ENCODE results near the gene CERS6. TPM values are rescaled to one million over a fixed set of nuclear protein-coding genes. Genes with fewer than 3 reads are reported as not detected.

The CERS6 gene
- total RNA-seq, 1 experiment from 2014 or later, result 17.3 TPM

DNA sequence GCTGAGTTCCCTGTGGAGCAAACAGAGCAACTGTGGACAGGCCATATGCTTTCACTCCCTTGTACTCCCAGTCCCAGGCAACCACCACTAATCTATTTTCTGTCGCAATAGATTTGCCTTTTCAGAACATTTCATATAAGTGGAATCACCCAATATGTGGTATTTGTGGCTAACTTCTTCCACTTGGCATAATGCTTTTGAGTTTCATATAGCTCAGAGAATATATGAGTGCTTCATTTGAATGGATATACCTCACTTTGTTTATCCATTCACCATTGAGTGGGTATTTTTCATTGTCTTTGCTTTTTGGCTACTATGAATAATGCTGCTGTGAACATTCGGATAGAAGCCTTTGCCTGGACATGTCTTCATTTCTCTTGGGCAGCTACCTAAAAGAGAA, 151.9 kb downstream of the CERS6 start (continued):
- TF ChIP-seq NFE2L1 (CRISPR knock-in tag; IDR thresholded peaks at IDR 0.05) (no peak), SP1 (CRISPR knock-in tag; conservative IDR thresholded peaks at IDR 0.05) (no peak)

DNA sequence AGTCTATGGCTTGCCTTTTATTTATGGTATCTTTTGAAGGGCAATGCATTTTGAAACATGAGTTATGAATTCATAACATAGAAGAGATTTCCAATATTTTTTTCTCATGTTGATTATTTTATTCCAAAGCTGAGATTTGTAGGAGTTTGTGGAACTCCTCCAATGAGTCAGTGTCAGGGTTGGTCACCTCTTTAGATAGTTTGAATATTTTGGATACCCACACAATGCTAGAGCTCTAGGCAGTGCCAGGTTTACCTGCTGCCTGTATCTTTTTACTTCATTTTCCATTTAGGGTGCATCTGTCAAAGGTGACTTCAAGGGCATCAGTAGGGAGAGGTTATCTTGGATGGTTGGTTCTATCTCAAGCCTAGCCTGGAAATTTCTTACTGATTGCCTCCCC, 152.7 kb downstream of the CERS6 start:
- peaks cover 35% of the 10 kb centered on the region for H3K36me3 Mint-ChIP-seq
- no peak overlapping the region for H3K4me3 Mint-ChIP-seq
- no peak overlapping the region for H3K27ac Mint-ChIP-seq
- H3K27me3 Mint-ChIP-seq (ENCODE audit: low read depth), result no peaks in the 10 kb centered on the region; the same call in 1 of the 2 replicates
- CTCF ChIA-PET, result no interaction called here
- TF ChIP-seq ZNF423 (CRISPR knock-in tag; IDR thresholded peaks at IDR 0.05), result no peak
- TF ChIP-seq GABPB1 (CRISPR knock-in tag; IDR thresholded peaks at IDR 0.05), result no peak
- TF ChIP-seq JAZF1 (CRISPR knock-in tag; IDR thresholded peaks at IDR 0.05), result no peak
- TF ChIP-seq, protein P1, sequence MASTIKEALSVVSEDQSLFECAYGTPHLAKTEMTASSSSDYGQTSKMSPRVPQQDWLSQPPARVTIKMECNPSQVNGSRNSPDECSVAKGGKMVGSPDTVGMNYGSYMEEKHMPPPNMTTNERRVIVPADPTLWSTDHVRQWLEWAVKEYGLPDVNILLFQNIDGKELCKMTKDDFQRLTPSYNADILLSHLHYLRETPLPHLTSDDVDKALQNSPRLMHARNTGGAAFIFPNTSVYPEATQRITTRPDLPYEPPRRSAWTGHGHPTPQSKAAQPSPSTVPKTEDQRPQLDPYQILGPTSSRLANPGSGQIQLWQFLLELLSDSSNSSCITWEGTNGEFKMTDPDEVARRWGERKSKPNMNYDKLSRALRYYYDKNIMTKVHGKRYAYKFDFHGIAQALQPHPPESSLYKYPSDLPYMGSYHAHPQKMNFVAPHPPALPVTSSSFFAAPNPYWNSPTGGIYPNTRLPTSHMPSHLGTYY (CRISPR knock-in tag; IDR thresholded peaks at IDR 0.05), result no peak
- TF ChIP-seq, protein P2, sequence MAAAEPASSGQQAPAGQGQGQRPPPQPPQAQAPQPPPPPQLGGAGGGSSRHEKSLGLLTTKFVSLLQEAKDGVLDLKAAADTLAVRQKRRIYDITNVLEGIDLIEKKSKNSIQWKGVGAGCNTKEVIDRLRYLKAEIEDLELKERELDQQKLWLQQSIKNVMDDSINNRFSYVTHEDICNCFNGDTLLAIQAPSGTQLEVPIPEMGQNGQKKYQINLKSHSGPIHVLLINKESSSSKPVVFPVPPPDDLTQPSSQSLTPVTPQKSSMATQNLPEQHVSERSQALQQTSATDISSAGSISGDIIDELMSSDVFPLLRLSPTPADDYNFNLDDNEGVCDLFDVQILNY (CRISPR knock-in tag; IDR thresholded peaks at IDR 0.05), result no peak
- TF ChIP-seq, protein P3, sequence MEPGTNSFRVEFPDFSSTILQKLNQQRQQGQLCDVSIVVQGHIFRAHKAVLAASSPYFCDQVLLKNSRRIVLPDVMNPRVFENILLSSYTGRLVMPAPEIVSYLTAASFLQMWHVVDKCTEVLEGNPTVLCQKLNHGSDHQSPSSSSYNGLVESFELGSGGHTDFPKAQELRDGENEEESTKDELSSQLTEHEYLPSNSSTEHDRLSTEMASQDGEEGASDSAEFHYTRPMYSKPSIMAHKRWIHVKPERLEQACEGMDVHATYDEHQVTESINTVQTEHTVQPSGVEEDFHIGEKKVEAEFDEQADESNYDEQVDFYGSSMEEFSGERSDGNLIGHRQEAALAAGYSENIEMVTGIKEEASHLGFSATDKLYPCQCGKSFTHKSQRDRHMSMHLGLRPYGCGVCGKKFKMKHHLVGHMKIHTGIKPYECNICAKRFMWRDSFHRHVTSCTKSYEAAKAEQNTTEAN (CRISPR knock-in tag; IDR thresholded peaks at IDR 0.05), result no peak
- no peak for TF ChIP-seq CREB1 (CRISPR knock-in tag; IDR thresholded peaks at IDR 0.05)
- TF ChIP-seq, protein P4, sequence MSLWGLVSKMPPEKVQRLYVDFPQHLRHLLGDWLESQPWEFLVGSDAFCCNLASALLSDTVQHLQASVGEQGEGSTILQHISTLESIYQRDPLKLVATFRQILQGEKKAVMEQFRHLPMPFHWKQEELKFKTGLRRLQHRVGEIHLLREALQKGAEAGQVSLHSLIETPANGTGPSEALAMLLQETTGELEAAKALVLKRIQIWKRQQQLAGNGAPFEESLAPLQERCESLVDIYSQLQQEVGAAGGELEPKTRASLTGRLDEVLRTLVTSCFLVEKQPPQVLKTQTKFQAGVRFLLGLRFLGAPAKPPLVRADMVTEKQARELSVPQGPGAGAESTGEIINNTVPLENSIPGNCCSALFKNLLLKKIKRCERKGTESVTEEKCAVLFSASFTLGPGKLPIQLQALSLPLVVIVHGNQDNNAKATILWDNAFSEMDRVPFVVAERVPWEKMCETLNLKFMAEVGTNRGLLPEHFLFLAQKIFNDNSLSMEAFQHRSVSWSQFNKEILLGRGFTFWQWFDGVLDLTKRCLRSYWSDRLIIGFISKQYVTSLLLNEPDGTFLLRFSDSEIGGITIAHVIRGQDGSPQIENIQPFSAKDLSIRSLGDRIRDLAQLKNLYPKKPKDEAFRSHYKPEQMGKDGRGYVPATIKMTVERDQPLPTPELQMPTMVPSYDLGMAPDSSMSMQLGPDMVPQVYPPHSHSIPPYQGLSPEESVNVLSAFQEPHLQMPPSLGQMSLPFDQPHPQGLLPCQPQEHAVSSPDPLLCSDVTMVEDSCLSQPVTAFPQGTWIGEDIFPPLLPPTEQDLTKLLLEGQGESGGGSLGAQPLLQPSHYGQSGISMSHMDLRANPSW (CRISPR knock-in tag; conservative IDR thresholded peaks at IDR 0.05; ENCODE audit: low read depth), result no peak
- TF ChIP-seq, protein P5, sequence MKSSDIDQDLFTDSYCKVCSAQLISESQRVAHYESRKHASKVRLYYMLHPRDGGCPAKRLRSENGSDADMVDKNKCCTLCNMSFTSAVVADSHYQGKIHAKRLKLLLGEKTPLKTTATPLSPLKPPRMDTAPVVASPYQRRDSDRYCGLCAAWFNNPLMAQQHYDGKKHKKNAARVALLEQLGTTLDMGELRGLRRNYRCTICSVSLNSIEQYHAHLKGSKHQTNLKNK (CRISPR knock-in tag; IDR thresholded peaks at IDR 0.05), result no peak
- DNase-seq (ENCODE audit: low spot score), result no peak
- no peak for ATAC-seq
- peaks cover 45% of the 10 kb centered on the region for H3K9me3 Mint-ChIP-seq
- peaks cover under 1% of the 10 kb centered on the region for H3K4me1 Mint-ChIP-seq
- POLR2A ChIA-PET, result no interaction called here

DNA sequence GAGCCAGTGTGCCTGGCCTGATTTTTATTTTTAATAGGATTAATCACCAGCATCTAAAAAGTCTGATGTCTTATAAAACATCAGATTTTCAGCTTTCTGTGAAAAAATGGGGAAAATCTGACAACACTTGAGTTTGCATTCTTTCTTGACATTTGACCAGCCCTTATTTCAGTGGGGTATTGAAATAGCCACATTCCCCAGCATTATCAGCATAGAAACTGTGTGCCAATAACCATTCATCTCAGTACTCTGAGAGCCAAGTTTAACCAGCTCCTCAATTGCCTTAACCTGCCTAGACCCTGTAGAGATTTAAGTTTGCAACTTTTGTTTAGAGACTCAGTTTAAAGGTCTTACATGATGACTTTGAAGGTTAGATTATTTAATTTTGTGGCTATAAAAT, 155.0 kb downstream of the CERS6 start:
- CTCF ChIA-PET, result no interaction called here

More for the DNA sequence above, 155.0 kb downstream of the CERS6 start:
- Mint-ChIP-seq H3K9me3 (peaks cover 43% of the 10 kb centered on the region), H3K27me3 (ENCODE audit: low read depth) (no peaks in the 10 kb centered on the region), H3K4me1 (no peaks in the 10 kb centered on the region), H3K4me3 (no peak overlapping the region), H3K36me3 (peaks cover 30% of the 10 kb centered on the region), H3K27ac (no peak overlapping the region)
- no peak for ATAC-seq
- TF ChIP-seq FOXK1 (CRISPR knock-in tag; IDR thresholded peaks at IDR 0.05), result no peak
- TF ChIP-seq, protein P5 (CRISPR knock-in tag; IDR thresholded peaks at IDR 0.05), result no peak
- no peak for TF ChIP-seq ELF4 (CRISPR knock-in tag; IDR thresholded peaks at IDR 0.05; ENCODE audit: low read depth)
- TF ChIP-seq NFATC4 (CRISPR knock-in tag; IDR thresholded peaks at IDR 0.05), result no peak
- no peak for TF ChIP-seq TP53 (CRISPR knock-in tag; IDR thresholded peaks at IDR 0.05)
- TF ChIP-seq ZNF423 (CRISPR knock-in tag; IDR thresholded peaks at IDR 0.05), result no peak
- no peak for TF ChIP-seq ATF1 (CRISPR knock-in tag; IDR thresholded peaks at IDR 0.05)
- no peak for TF ChIP-seq NR2C2 (CRISPR knock-in tag; IDR thresholded peaks at IDR 0.05)
- no peak for TF ChIP-seq FOXJ3 (CRISPR knock-in tag; IDR thresholded peaks at IDR 0.05; ENCODE audit: borderline replicate concordance)
- no peak for TF ChIP-seq RORB (CRISPR knock-in tag; IDR thresholded peaks at IDR 0.05)
- TF ChIP-seq SOX15 (CRISPR knock-in tag; IDR thresholded peaks at IDR 0.05), result no peak
- POLR2A ChIA-PET, result no interaction called here
- no peak for DNase-seq (ENCODE audit: low spot score)

Data from WTC11 (cell line).